Gastrocnemius medialis (tissue), 4 donors: ENCODE results near the gene VLDLR.

Experiments
- POLR2A ChIP-seq, 2 donors: fragments of 450-650 bp; IDR thresholded peaks; one replicate each; pipeline ENCODE4 v1.6.1; 2017; ENCODE audit warnings: antibody characterized with exemption in 2 of 2, mild to moderate bottlenecking in 2 of 2, moderate library complexity in 2 of 2
- TF ChIP-seq, protein P1 (sequence below), 5 experiments: fragments of 450-650 bp in 3 of 5; fragments of 200-600 bp in 2 of 5; sonication (generic) in 2 of 5; IDR thresholded peaks in 4 of 5; conservative IDR thresholded peaks in 1 of 5; 1 replicate in 4 of 5; 2 replicates in 1 of 5; pipeline ENCODE4 v1.5.1; 2016 to 2019; ENCODE audit warnings: antibody characterized with exemption in 5 of 5, mild to moderate bottlenecking in 3 of 5, moderate library complexity in 3 of 5

DNA sequence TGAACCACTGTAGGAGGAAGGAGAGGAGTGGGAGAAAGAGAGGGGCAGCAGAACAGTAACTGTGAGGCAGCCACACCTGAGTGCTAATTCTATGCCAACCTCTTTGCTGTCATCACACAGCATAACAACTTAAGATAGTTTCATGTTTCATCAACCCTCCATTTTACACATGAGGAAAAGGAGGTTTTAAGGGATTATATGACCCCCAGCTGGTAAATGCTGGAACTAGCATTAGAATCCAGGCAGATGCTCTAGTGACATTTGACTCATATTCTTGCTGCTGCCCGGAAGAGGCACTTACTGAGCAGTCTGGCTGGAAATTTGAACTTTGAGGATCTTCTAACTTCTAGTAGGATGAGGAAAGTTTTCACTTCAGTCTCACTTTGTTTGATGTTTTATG lies 24.1 kb upstream of the VLDLR start:
- TF ChIP-seq POLR2A (IDR thresholded peaks at IDR 0.05) = no peak
- TF ChIP-seq, protein P1, sequence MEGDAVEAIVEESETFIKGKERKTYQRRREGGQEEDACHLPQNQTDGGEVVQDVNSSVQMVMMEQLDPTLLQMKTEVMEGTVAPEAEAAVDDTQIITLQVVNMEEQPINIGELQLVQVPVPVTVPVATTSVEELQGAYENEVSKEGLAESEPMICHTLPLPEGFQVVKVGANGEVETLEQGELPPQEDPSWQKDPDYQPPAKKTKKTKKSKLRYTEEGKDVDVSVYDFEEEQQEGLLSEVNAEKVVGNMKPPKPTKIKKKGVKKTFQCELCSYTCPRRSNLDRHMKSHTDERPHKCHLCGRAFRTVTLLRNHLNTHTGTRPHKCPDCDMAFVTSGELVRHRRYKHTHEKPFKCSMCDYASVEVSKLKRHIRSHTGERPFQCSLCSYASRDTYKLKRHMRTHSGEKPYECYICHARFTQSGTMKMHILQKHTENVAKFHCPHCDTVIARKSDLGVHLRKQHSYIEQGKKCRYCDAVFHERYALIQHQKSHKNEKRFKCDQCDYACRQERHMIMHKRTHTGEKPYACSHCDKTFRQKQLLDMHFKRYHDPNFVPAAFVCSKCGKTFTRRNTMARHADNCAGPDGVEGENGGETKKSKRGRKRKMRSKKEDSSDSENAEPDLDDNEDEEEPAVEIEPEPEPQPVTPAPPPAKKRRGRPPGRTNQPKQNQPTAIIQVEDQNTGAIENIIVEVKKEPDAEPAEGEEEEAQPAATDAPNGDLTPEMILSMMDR (IDR thresholded peaks at IDR 0.05 in 4 of 5, conservative IDR thresholded peaks at IDR 0.05 in 1 of 5) = no peak
